Activated naive CD8-positive, alpha-beta T cell (primary cell): ENCODE measurements around the gene GXYLT2.

Experiments used
- H3K27ac Mint-ChIP-seq: one replicate; pipeline ENCODE4 v1.8.0; 2021; ENCODE audit warnings: mixed read lengths
- H3K27me3 Mint-ChIP-seq: one replicate; pipeline ENCODE4 v1.8.0; 2021; ENCODE audit warnings: mixed read lengths
- H3K36me3 Mint-ChIP-seq: one replicate; pipeline ENCODE4 v1.8.0; 2021; ENCODE audit warnings: mixed read lengths
- H3K4me1 Mint-ChIP-seq: one replicate; pipeline ENCODE4 v1.8.0; 2021; ENCODE audit warnings: low read depth, mixed read lengths
- H3K4me3 Mint-ChIP-seq: one replicate; pipeline ENCODE4 v1.8.0; 2021; ENCODE audit warnings: mild to moderate bottlenecking, mixed read lengths
- H3K9me3 Mint-ChIP-seq: one replicate; pipeline ENCODE4 v1.8.0; 2021; ENCODE audit warnings: low read depth, mixed read lengths

The GXYLT2 gene

DNA sequence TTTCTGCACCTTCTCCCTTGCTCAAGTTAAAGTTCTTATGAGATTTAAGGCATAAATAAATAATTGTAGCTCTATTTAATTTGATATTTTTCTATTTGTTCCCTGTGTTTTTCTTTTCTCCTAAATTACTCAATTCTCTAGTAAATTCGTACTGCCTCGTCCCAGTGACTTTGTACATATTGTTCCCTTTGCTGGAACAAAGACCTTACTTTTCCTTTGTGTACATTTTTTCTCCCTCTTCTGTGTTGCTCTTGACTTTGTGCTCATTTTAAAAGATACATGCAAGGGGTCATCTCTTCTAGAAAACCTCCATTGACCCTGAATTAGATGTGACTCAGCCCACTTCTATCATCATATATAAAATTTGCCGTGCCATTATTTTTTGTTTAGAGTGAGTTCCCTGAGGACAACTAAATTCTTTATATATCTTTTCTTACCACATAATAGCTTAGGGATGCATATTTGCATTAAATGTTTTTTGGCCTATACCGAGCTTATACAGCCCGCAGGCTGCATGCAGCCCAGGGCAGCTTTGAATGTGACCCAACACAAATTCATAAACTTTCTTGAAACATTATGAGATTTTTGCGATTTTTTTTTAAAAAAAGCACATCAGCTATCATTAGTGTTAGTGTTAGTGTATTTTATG is 138.4 kb downstream of the GXYLT2 start:
- H3K4me1 Mint-ChIP-seq = peaks cover 79% of the 10 kb centered on the region
- H3K9me3 Mint-ChIP-seq = no peaks in the 10 kb centered on the region
- peaks cover 9% of the 10 kb centered on the region for H3K36me3 Mint-ChIP-seq
- peak overlapping the region; percentile 18 for H3K27ac Mint-ChIP-seq
- H3K27me3 Mint-ChIP-seq = no peaks in the 10 kb centered on the region
- no peak overlapping the region for H3K4me3 Mint-ChIP-seq
